Measurements from ENCODE around the gene ICA1L. TPM values are rescaled to one million over a fixed set of nuclear protein-coding genes. Genes with fewer than 3 reads are reported as not detected.
A peak's percentile ranks its signal among the peaks of the same experiment; 100 is the strongest.
"Not testable (repeated sequence)": the region's sequence is repeated elsewhere in the genome, so short reads cannot be mapped to it uniquely, and the experiment has no call there.

The ICA1L gene
- 4.8 and 5.8 TPM in 2 replicates for total RNA-seq (2014; rRNA removed; shearing (Covaris generic))

- Histone ChIP-seq H3K4me3 (peak within 1 kb of the TSS; percentile 94), H3K27me3 (no peaks in the 10 kb centered on the region), H3K27ac (peak within 1 kb of the TSS; percentile 63), H3K9me3 (replicated peaks) (no peaks in the 10 kb centered on the region), H3K4me1 (no peaks in the 10 kb centered on the region), H3K36me3 (no peaks in the 10 kb centered on the region)
- peak; percentile 81 for DNase-seq
These were observed at the start of gene ICA1L for GRCh38 chr2:202871300-202872141. Gene ICA1L (minus strand): TSS chr2:202871766. CDS start chr2:202829009, 42,757 bp downstream.

- Histone ChIP-seq H3K36me3 (no peaks in the 10 kb centered on the region), H3K4me1 (no peaks in the 10 kb centered on the region), H3K4me3 (no peak overlapping the region), H3K27me3 (no peaks in the 10 kb centered on the region), H3K9me3 (replicated peaks) (no peaks in the 10 kb centered on the region), H3K27ac (no peak overlapping the region)
- DNase-seq, result no peak
These were observed 47.3 kb upstream of the ICA1L start for GRCh38 chr2:202918860-202919259.

GRCh38 chr2:202912342-202913201 lies 41.0 kb upstream of the ICA1L start:
- DNase-seq, result peak in 1 of 2 experiments; percentile 18
- Histone ChIP-seq H3K27ac (peak overlapping the region; percentile 82), H3K4me3 (peak overlapping the region; percentile 76)
- H3K27me3 ChIP-seq; H3K9me3 ChIP-seq (replicated peaks); H3K4me1 ChIP-seq; H3K36me3 ChIP-seq: not testable (repeated sequence)

- no peaks in the 10 kb centered on the region for H3K4me1 ChIP-seq
- H3K36me3 ChIP-seq, result peaks cover 7% of the 10 kb centered on the region; the same call in 1 of the 2 replicates
- DNase-seq, result peak; percentile 93 to 95
- H3K4me3 ChIP-seq, result peak within 1 kb of the TSS; percentile 76
- peak within 1 kb of the TSS; percentile 82 for H3K27ac ChIP-seq
- no peaks in the 10 kb centered on the region for H3K9me3 ChIP-seq (replicated peaks)
- H3K27me3 ChIP-seq, result no peaks in the 10 kb centered on the region
These were observed 40.2 kb upstream of the ICA1L start, which contains the start of the genes CARF and WDR12 for GRCh38 chr2:202911512-202912341. Gene CARF (plus strand): TSS chr2:202912275. CDS start chr2:202941903, 29,628 bp downstream. Gene WDR12 (minus strand): TSS chr2:202911673. CDS start chr2:202911476, 197 bp downstream.

GRCh38 chr2:202911203-202911511 lies 39.6 kb upstream of the ICA1L start:
- H3K9me3 ChIP-seq (replicated peaks), result no peaks in the 10 kb centered on the region
- peaks cover 11% of the 10 kb centered on the region for H3K36me3 ChIP-seq
- H3K4me3 ChIP-seq, result peak overlapping the region; percentile 76

GRCh38 chr2:202910698-202911097 lies 39.1 kb upstream of the ICA1L start:
- H3K36me3 ChIP-seq, result peaks cover 16% of the 10 kb centered on the region
- H3K4me3 ChIP-seq, result peak overlapping the region; percentile 76
- H3K4me1 ChIP-seq, result no peaks in the 10 kb centered on the region
- H3K27me3 ChIP-seq, result no peaks in the 10 kb centered on the region
- H3K27ac ChIP-seq, result no peak overlapping the region; the same call in 1 of the 2 replicates
- no peak for DNase-seq
- peaks cover 2% of the 10 kb centered on the region; the same call in 1 of the 2 replicates for H3K9me3 ChIP-seq (replicated peaks)

More at GRCh38 chr2:202911203-202911511, 39.6 kb upstream of the ICA1L start:
- no peaks in the 10 kb centered on the region for H3K4me1 ChIP-seq
- no peaks in the 10 kb centered on the region for H3K27me3 ChIP-seq
- no peak for DNase-seq
- peak overlapping the region; percentile 82 for H3K27ac ChIP-seq

- not testable (repeated sequence) for DNase-seq; H3K4me1 ChIP-seq; H3K9me3 ChIP-seq (replicated peaks); H3K27me3 ChIP-seq; H3K27ac ChIP-seq
- Histone ChIP-seq H3K36me3 (peaks cover 20% of the 10 kb centered on the region), H3K4me3 (peak overlapping the region; percentile 76)
These were observed 38.7 kb upstream of the ICA1L start for GRCh38 chr2:202910250-202910649.

- no peak for DNase-seq
These were observed 38.0 kb upstream of the ICA1L start for GRCh38 chr2:202909394-202910192.

GRCh38 chr2:202908186-202908585 lies 36.6 kb upstream of the ICA1L start:
- Histone ChIP-seq H3K36me3 (peaks cover 33% of the 10 kb centered on the region), H3K9me3 (replicated peaks) (peaks cover 4% of the 10 kb centered on the region; the same call in 1 of the 2 replicates), H3K27me3 (no peaks in the 10 kb centered on the region), H3K4me1 (no peaks in the 10 kb centered on the region), H3K4me3 (no peak overlapping the region), H3K27ac (no peak overlapping the region)
- DNase-seq, result no peak

More at GRCh38 chr2:202909394-202910192, 38.0 kb upstream of the ICA1L start:
- H3K36me3 ChIP-seq, result peaks cover 27% of the 10 kb centered on the region
- H3K27ac ChIP-seq, result no peak overlapping the region
- H3K4me1 ChIP-seq, result no peaks in the 10 kb centered on the region
- no peak overlapping the region for H3K4me3 ChIP-seq
- peaks cover 4% of the 10 kb centered on the region; the same call in 1 of the 2 replicates for H3K9me3 ChIP-seq (replicated peaks)
- no peaks in the 10 kb centered on the region for H3K27me3 ChIP-seq

GRCh38 chr2:202905507-202905906 lies 33.9 kb upstream of the ICA1L start:
- H3K27ac ChIP-seq; H3K9me3 ChIP-seq (replicated peaks); H3K27me3 ChIP-seq; H3K4me3 ChIP-seq; H3K4me1 ChIP-seq; DNase-seq: not testable (repeated sequence)
- peaks cover 49% of the 10 kb centered on the region for H3K36me3 ChIP-seq

GRCh38 chr2:202885190-202885589 lies 13.6 kb upstream of the ICA1L start:
- Histone ChIP-seq H3K4me1 (no peaks in the 10 kb centered on the region), H3K27me3 (no peaks in the 10 kb centered on the region), H3K27ac (no peak overlapping the region), H3K9me3 (replicated peaks) (no peaks in the 10 kb centered on the region), H3K4me3 (no peak overlapping the region), H3K36me3 (peaks cover 60% of the 10 kb centered on the region)
- no peak for DNase-seq

GRCh38 chr2:202883987-202884675 lies 12.6 kb upstream of the ICA1L start:
- no peak overlapping the region for H3K27ac ChIP-seq
- no peaks in the 10 kb centered on the region for H3K27me3 ChIP-seq
- no peaks in the 10 kb centered on the region for H3K9me3 ChIP-seq (replicated peaks)
- no peaks in the 10 kb centered on the region for H3K4me1 ChIP-seq
- peaks cover 61% of the 10 kb centered on the region for H3K36me3 ChIP-seq
- no peak for DNase-seq
- no peak overlapping the region for H3K4me3 ChIP-seq

GRCh38 chr2:202881570-202881969 lies 10.0 kb upstream of the ICA1L start:
- Histone ChIP-seq H3K36me3 (peaks cover 49% of the 10 kb centered on the region), H3K9me3 (replicated peaks) (no peaks in the 10 kb centered on the region), H3K27ac (no peak overlapping the region), H3K27me3 (no peaks in the 10 kb centered on the region), H3K4me3 (no peak overlapping the region), H3K4me1 (no peaks in the 10 kb centered on the region)
- DNase-seq, result no peak

Data from SJCRH30 (cell line).